Left ventricle myocardium inferior (tissue), 1 donor: ENCODE data around the gene NRG3. TPM values are rescaled to one million over a fixed set of nuclear protein-coding genes. Genes with fewer than 3 reads are reported as not detected.

Source experiments
- DNase-seq: peaks from one replicate; pipeline ENCODE4 v3.0.0-alpha.2; 2020
- H3K27ac ChIP-seq: fragments of 200-600 bp; replicated peaks from 2 replicates; pipeline ENCODE4 v1.8.0; 2021
- H3K27me3 ChIP-seq: fragments of 200-600 bp; 2 replicates; pipeline ENCODE4 v1.8.0; 2021; ENCODE audit warnings: low read depth
- H3K36me3 ChIP-seq: fragments of 200-600 bp; 2 replicates; pipeline ENCODE4 v1.8.0; 2021
- H3K4me1 ChIP-seq: fragments of 200-600 bp; 2 replicates; pipeline ENCODE4 v1.8.0; 2021
- H3K4me3 ChIP-seq: fragments of 200-600 bp; 2 replicates; pipeline ENCODE4 v1.8.0; 2021; ENCODE audit warnings: mild to moderate bottlenecking, moderate library complexity
- H3K9me3 ChIP-seq: fragments of 200-600 bp; replicated peaks from 2 replicates; pipeline ENCODE4 v1.8.0; 2021
- intact Hi-C: fragments of 100-400 bp; cut with micrococcal nuclease; formaldehyde crosslinking; loops from one replicate; pipeline ENCODE4 v1.11.0; 2022
- total RNA-seq: library from RNA; stranded (reverse); fragmentation: NEBNext Ultra II Directional; extraction: Animal tissue kit (Norgen Biotek cat#: 25700); gene quantifications from one replicate; pipeline ENCODE4 v1.2.1, GENCODE V29; 2021
- TF ChIP-seq, protein P1 (sequence below): fragments of 200-600 bp; IDR thresholded peaks from 2 replicates; pipeline ENCODE4 v1.8.0; 2021; ENCODE audit warnings: antibody characterized with exemption, mild to moderate bottlenecking, borderline replicate concordance
- donor health status: DM: no; HTN: yes; CAD: no; lungs with severe emphysema.

The NRG3 gene
- total RNA-seq, 1 donor from 2014 or later: 0.11 TPM

GRCh38 chr10:82319074-82319473, 444.1 kb downstream of the NRG3 start:
- intact Hi-C loops: no loop called here
- TF ChIP-seq, protein P1, sequence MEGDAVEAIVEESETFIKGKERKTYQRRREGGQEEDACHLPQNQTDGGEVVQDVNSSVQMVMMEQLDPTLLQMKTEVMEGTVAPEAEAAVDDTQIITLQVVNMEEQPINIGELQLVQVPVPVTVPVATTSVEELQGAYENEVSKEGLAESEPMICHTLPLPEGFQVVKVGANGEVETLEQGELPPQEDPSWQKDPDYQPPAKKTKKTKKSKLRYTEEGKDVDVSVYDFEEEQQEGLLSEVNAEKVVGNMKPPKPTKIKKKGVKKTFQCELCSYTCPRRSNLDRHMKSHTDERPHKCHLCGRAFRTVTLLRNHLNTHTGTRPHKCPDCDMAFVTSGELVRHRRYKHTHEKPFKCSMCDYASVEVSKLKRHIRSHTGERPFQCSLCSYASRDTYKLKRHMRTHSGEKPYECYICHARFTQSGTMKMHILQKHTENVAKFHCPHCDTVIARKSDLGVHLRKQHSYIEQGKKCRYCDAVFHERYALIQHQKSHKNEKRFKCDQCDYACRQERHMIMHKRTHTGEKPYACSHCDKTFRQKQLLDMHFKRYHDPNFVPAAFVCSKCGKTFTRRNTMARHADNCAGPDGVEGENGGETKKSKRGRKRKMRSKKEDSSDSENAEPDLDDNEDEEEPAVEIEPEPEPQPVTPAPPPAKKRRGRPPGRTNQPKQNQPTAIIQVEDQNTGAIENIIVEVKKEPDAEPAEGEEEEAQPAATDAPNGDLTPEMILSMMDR: no peak
- DNase-seq: no peak

GRCh38 chr10:82319562-82319961, 444.6 kb downstream of the NRG3 start:
- Histone ChIP-seq H3K27ac (no peak overlapping the region), H3K4me1 (no peaks in the 10 kb centered on the region), H3K9me3 (no peaks in the 10 kb centered on the region), H3K4me3 (no peak overlapping the region), H3K36me3 (no peaks in the 10 kb centered on the region), H3K27me3 (no peaks in the 10 kb centered on the region)
- DNase-seq: no peak
- TF ChIP-seq, protein P1: no peak
- intact Hi-C loops: no loop called here

More at GRCh38 chr10:82319074-82319473, 444.1 kb downstream of the NRG3 start:
- Histone ChIP-seq H3K27ac (no peak overlapping the region), H3K27me3 (no peaks in the 10 kb centered on the region), H3K4me3 (no peak overlapping the region), H3K36me3 (no peaks in the 10 kb centered on the region), H3K9me3 (no peaks in the 10 kb centered on the region), H3K4me1 (no peaks in the 10 kb centered on the region)

GRCh38 chr10:82321724-82322123, 446.7 kb downstream of the NRG3 start:
- Histone ChIP-seq H3K4me3 (no peak overlapping the region), H3K27ac (no peak overlapping the region), H3K9me3 (no peaks in the 10 kb centered on the region), H3K4me1 (no peaks in the 10 kb centered on the region), H3K27me3 (no peaks in the 10 kb centered on the region), H3K36me3 (no peaks in the 10 kb centered on the region)
- TF ChIP-seq, protein P1: no peak
- intact Hi-C loops: no loop called here
- DNase-seq: no peak

DNA sequence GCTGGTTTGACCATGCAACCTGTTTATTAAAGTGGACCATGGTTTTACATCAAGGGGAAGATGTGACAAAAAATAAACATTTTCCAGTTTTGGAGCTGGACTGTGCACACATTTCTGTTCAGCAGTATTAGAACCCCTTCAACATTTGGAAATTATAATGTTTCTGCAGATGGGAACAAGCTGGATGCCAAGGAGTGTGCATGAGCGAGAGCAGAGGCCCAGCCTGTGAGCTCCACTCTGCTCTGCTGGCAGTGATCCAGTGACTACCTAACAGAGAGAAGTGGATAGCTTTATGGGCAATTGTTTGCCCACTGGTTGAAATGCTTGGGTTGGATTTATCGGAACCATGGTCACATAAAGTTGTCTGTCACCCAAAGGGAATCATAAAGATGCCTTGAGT, 456.7 kb downstream of the NRG3 start:
- TF ChIP-seq, protein P1: no peak
- no peak for DNase-seq

GRCh38 chr10:82335831-82336230, 460.8 kb downstream of the NRG3 start:
- TF ChIP-seq, protein P1: no peak

More for the DNA sequence above, 456.7 kb downstream of the NRG3 start:
- Histone ChIP-seq H3K4me3 (no peak overlapping the region), H3K9me3 (no peaks in the 10 kb centered on the region), H3K27me3 (no peaks in the 10 kb centered on the region), H3K27ac (no peak overlapping the region), H3K4me1 (no peaks in the 10 kb centered on the region), H3K36me3 (no peaks in the 10 kb centered on the region)
- intact Hi-C loops: no loop called here

More at GRCh38 chr10:82335831-82336230, 460.8 kb downstream of the NRG3 start:
- Histone ChIP-seq H3K9me3 (no peaks in the 10 kb centered on the region), H3K36me3 (no peaks in the 10 kb centered on the region), H3K4me1 (no peaks in the 10 kb centered on the region), H3K4me3 (no peak overlapping the region), H3K27me3 (no peaks in the 10 kb centered on the region), H3K27ac (no peak overlapping the region)
- intact Hi-C loops: no loop called here
- DNase-seq: no peak
